K562 (cell line): ENCODE results near the gene SOS1. TPM values are rescaled to one million over a fixed set of nuclear protein-coding genes. Genes with fewer than 3 reads are reported as not detected.

Source experiments
- BRF2 ChIP-seq: IDR thresholded peaks from 3 replicates; pipeline ENCODE4 v1.6.1; 2011; ENCODE audit warnings: borderline replicate concordance, mild to moderate bottlenecking; ENCODE audit not compliant: insufficient read length, insufficient read depth
- CBFB ChIP-seq: sonication (generic); formaldehyde crosslinking; IDR thresholded peaks from 2 replicates; pipeline ENCODE4 v1.4.0; 2020; ENCODE audit warnings: mild to moderate bottlenecking, missing genetic modification reagents
- EP400 ChIP-seq: fragments of 450-650 bp; IDR thresholded peaks from 2 replicates; pipeline ENCODE4 v1.6.1; 2017; ENCODE audit warnings: antibody characterized with exemption, mild to moderate bottlenecking, moderate library complexity
- FOXK2 ChIP-seq, 2 experiments: fragments of 450-650 bp; IDR thresholded peaks in 1 of 2; conservative IDR thresholded peaks in 1 of 2; 2 replicates each; pipeline ENCODE4 v1.6.1; 2016; ENCODE audit warnings: low read depth in 2 of 2, mild to moderate bottlenecking in 1 of 2
- HNRNPUL1 ChIP-seq: fragments of 200-400 bp; formaldehyde crosslinking; IDR thresholded peaks from 2 replicates; pipeline ENCODE4 v1.6.1; 2017; ENCODE audit warnings: low read length
- KLF1 ChIP-seq: fragments of 450-650 bp; IDR thresholded peaks from 2 replicates; pipeline ENCODE4 v1.6.1; 2016; ENCODE audit warnings: missing genetic modification characterization, missing compliant biosample characterization
- LARP7 ChIP-seq: fragments of 450-650 bp; IDR thresholded peaks from 2 replicates; pipeline ENCODE4 v1.6.1; 2016
- MEF2A ChIP-seq: IDR thresholded peaks from 2 replicates; pipeline ENCODE4 v1.6.1; 2011; ENCODE audit warnings: low read depth, mild to moderate bottlenecking, low read length, moderate library complexity; ENCODE audit not compliant: control insufficient read depth
- NELFE ChIP-seq: IDR thresholded peaks from 2 replicates; pipeline ENCODE4 v1.6.1; 2011; ENCODE audit warnings: mild to moderate bottlenecking; ENCODE audit not compliant: insufficient read depth, insufficient read length
- NFE2L1 ChIP-seq: fragments of 450-650 bp; IDR thresholded peaks from 2 replicates; pipeline ENCODE4 v1.6.1; 2016; ENCODE audit warnings: missing genetic modification characterization, low read depth, mild to moderate bottlenecking, missing compliant biosample characterization, moderate library complexity, borderline replicate concordance
- PATZ1 ChIP-seq: fragments of 250-450 bp; sonication (Bioruptor Pico); IDR thresholded peaks from 2 replicates; pipeline ENCODE4 v1.5.0; 2020; ENCODE audit warnings: mild to moderate bottlenecking, borderline replicate concordance
- PBX2 ChIP-seq, 2 experiments: IDR thresholded peaks in 1 of 2; conservative IDR thresholded peaks in 1 of 2; 2 replicates each; pipeline ENCODE4 v1.6.1; 2016; ENCODE audit warnings: low read depth in 2 of 2, mild to moderate bottlenecking in 1 of 2, missing compliant biosample characterization in 1 of 2, missing genetic modification characterization in 1 of 2, moderate library complexity in 1 of 2
- PHF20 ChIP-seq: fragments of 450-650 bp; IDR thresholded peaks from 2 replicates; pipeline ENCODE4 v1.6.1; 2018; ENCODE audit not compliant: partially characterized antibody
- POLR2AphosphoS2 ChIP-seq: IDR thresholded peaks from 2 replicates; pipeline ENCODE4 v1.6.1; 2012; ENCODE audit warnings: low read length, improper control_type of control experiment
- POLR2AphosphoS5 ChIP-seq: IDR thresholded peaks from 2 replicates; pipeline ENCODE4 v1.6.1; 2011; ENCODE audit warnings: mild to moderate bottlenecking, low read depth, low read length, moderate library complexity; ENCODE audit not compliant: control insufficient read depth, insufficient read depth
- RFX1 ChIP-seq: fragments of 450-650 bp; IDR thresholded peaks from 2 replicates; pipeline ENCODE4 v1.6.1; 2016; ENCODE audit warnings: mild to moderate bottlenecking, moderate library complexity
- RFX7 ChIP-seq: fragments of 250-450 bp; sonication (Bioruptor Pico); IDR thresholded peaks from 2 replicates; pipeline ENCODE4 v1.5.1; 2021; ENCODE audit warnings: mild to moderate bottlenecking
- USF1 ChIP-seq: sonication (generic); formaldehyde crosslinking; IDR thresholded peaks from 2 replicates; pipeline ENCODE4 v1.9.0; 2022; ENCODE audit warnings: mild to moderate bottlenecking, missing genetic modification reagents
- USF2 ChIP-seq: sonication (generic); formaldehyde crosslinking; IDR thresholded peaks from 2 replicates; pipeline ENCODE4 v1.5.0; 2020; ENCODE audit warnings: missing genetic modification reagents
- ZNF146 ChIP-seq: IDR thresholded peaks from one replicate; pipeline ENCODE4 v1.6.1; 2018; ENCODE audit warnings: missing compliant biosample characterization; ENCODE audit not compliant: unreplicated experiment
- ZNF76 ChIP-seq: fragments of 250-450 bp; sonication (Bioruptor Pico); IDR thresholded peaks from 2 replicates; pipeline ENCODE4 v1.4.0; 2020; ENCODE audit warnings: mild to moderate bottlenecking, moderate library complexity, borderline replicate concordance
- polyA plus RNA-seq, 8 experiments: library from polyadenylated mRNA; depleted of rRNA in 4 of 8; stranded (reverse) in 5 of 8; unstranded in 3 of 8; fragments of >200 nt; fragmentation: Nextera tagmentation in 2 of 8; fragmentation: Illumina TruSeq in 1 of 8; extraction: Ambion mirVana in 2 of 8; extraction: Trizol in 1 of 8; gene quantifications; 2 replicates each; pipeline versions ENCODE4 v1.2.1 to v1.2.3, GENCODE V29; 2011 to 2014; ENCODE audit warnings: inconsistent platforms in 1 of 8, missing spikeins in 1 of 8
- total RNA-seq, 7 experiments: library from RNA; depleted of rRNA in 6 of 7; stranded (reverse); fragments of >200 nt in 6 of 7; fragmentation: Illumina TruSeq in 2 of 7; extraction: Trizol in 2 of 7; gene quantifications; 2 replicates each; pipeline versions ENCODE4 v1.2.1 to v1.2.3, GENCODE V29; 2011 to 2021; ENCODE audit warnings: low replicate concordance in 1 of 7

SOS1 gene
- total and polyA plus RNA-seq, 9 of the 15 experiments (the other 6 are each of a cell fraction or from before 2014, with no cell fraction given) = 2.5 to 27.1 (median 16.3) TPM

GRCh38 chr2:39150102-39150562 lies 29.3 kb upstream of the SOS1 start (continued):
- TF ChIP-seq PATZ1 (CRISPR knock-in tag) (peak; percentile 88), HNRNPUL1 (no peak), POLR2AphosphoS5 (no peak), NELFE (no peak), EP400 (peak; percentile 18; the same call in 1 of the 2 replicates), PBX2 (CRISPR knock-in tag; IDR thresholded peaks at IDR 0.05; ENCODE audit: low read depth) (no peak), PBX2 (tag; conservative IDR thresholded peaks at IDR 0.05; ENCODE audit: low read depth) (peak; percentile 57), RFX7 (peak; percentile 74; the same call in 1 of the 2 replicates), BRF2 (no peak), ZNF146 (CRISPR knock-in tag) (no peak), FOXK2 (conservative IDR thresholded peaks at IDR 0.05 in 1 of 2, IDR thresholded peaks at IDR 0.05 in 1 of 2; ENCODE audit: low read depth in 2 of 2) (peak; percentile 17 to 27; a peak in 1 of 4 replicates), NFE2L1 (tag) (peak; percentile 3; the same call in 1 of the 2 replicates), ZNF76 (CRISPR knock-in tag) (peak; percentile 96), PHF20 (no peak), CBFB (CRISPR knock-in tag) (no peak), MEF2A (no peak), USF2 (peak; percentile 57), KLF1 (tag) (no peak), RFX1 (no peak), LARP7 (no peak), POLR2AphosphoS2 (no peak), USF1 (CRISPR knock-in tag) (peak; percentile 91)
